Suprapubic skin (tissue), 4 donors: ENCODE data around the gene EARS2. TPM values are rescaled to one million over a fixed set of nuclear protein-coding genes. Genes with fewer than 3 reads are reported as not detected.

Experiments
- DNase-seq, 2 donors: peaks; one replicate each; pipeline ENCODE4 v3.0.0-alpha.2; 2019; ENCODE audit warnings: low spot score in 2 of 2
- H3K27ac ChIP-seq: fragments of 200-600 bp; sonication (generic); one replicate; pipeline ENCODE4 v1.5.1; 2019
- H3K27me3 ChIP-seq: fragments of 200-600 bp; sonication (generic); one replicate; pipeline ENCODE4 v1.5.1; 2019
- H3K36me3 ChIP-seq: fragments of 200-600 bp; sonication (generic); one replicate; pipeline ENCODE4 v1.5.1; 2019
- H3K4me1 ChIP-seq: fragments of 200-600 bp; sonication (generic); one replicate; pipeline ENCODE4 v1.5.1; 2019
- H3K4me3 ChIP-seq: fragments of 200-600 bp; sonication (generic); one replicate; pipeline ENCODE4 v1.5.1; 2019; ENCODE audit warnings: mild to moderate bottlenecking
- H3K9me3 ChIP-seq: fragments of 200-600 bp; sonication (generic); one replicate; pipeline ENCODE4 v1.5.1; 2019
- CTCF ChIP-seq, 2 donors: fragments of 200-600 bp in 1 of 2; fragments of 450-650 bp in 1 of 2; sonication (generic) in 1 of 2; IDR thresholded peaks; one replicate each; pipeline ENCODE4 v1.5.1; 2016 to 2019; ENCODE audit warnings: antibody characterized with exemption in 2 of 2, mild to moderate bottlenecking in 1 of 2, moderate library complexity in 1 of 2
- EP300 ChIP-seq: sonication (generic); formaldehyde crosslinking; IDR thresholded peaks from one replicate; pipeline ENCODE4 v1.6.1; 2017; ENCODE audit warnings: antibody characterized with exemption
- POLR2A ChIP-seq, 2 donors: fragments of 450-650 bp; IDR thresholded peaks; one replicate each; pipeline ENCODE4 v1.6.1; 2017; ENCODE audit warnings: antibody characterized with exemption in 2 of 2, mild to moderate bottlenecking in 2 of 2, moderate library complexity in 2 of 2
- POLR2AphosphoS5 ChIP-seq, 3 donors: sonication (generic); formaldehyde crosslinking; IDR thresholded peaks; one replicate each; pipeline ENCODE4 v1.6.1; 2017; ENCODE audit warnings: antibody characterized with exemption in 3 of 3
- WGBS: methylation state at CpG from one replicate; pipeline ENCODE4 v1.1.5; 2018; 5-methylcytosine and 5-hydroxymethylcytosine counted together
- total RNA-seq, 4 donors: library from RNA; depleted of rRNA; stranded (reverse); fragments of >200 nt; gene quantifications; one replicate each; pipeline ENCODE4 v1.1.0, GENCODE V29; 2016

The EARS2 gene
- total RNA-seq, 4 donors from 2014 or later, result 24.1 to 37.2 (median 36.6) TPM

GRCh38 chr16:23501291-23501690, 55.9 kb downstream of the EARS2 start:
- Histone ChIP-seq H3K4me3 (no peak overlapping the region), H3K27ac (peak overlapping the region; percentile 63), H3K36me3 (no peaks in the 10 kb centered on the region), H3K4me1 (peaks cover 91% of the 10 kb centered on the region), H3K9me3 (no peaks in the 10 kb centered on the region), H3K27me3 (no peaks in the 10 kb centered on the region)
- TF ChIP-seq CTCF (IDR thresholded peaks at IDR 0.05) (no peak), EP300 (no peak), POLR2AphosphoS5 (IDR thresholded peaks at IDR 0.05) (no peak), POLR2A (IDR thresholded peaks at IDR 0.05) (no peak)
- 58% methylated on average over 5 of the region's 5 CpGs for WGBS
- no peak for DNase-seq

- H3K9me3 ChIP-seq, result no peaks in the 10 kb centered on the region
- H3K36me3 ChIP-seq, result peaks cover under 1% of the 10 kb centered on the region
- H3K27me3 ChIP-seq, result no peaks in the 10 kb centered on the region
- 36% methylated on average over 4 of the region's 4 CpGs for WGBS
- H3K27ac ChIP-seq, result peak overlapping the region; percentile 63
- no peak overlapping the region for H3K4me3 ChIP-seq
- DNase-seq, result no peak
- TF ChIP-seq EP300 (no peak), POLR2AphosphoS5 (IDR thresholded peaks at IDR 0.05) (no peak), POLR2A (IDR thresholded peaks at IDR 0.05) (no peak), CTCF (IDR thresholded peaks at IDR 0.05) (no peak)
- H3K4me1 ChIP-seq, result peaks cover 88% of the 10 kb centered on the region
Observed at GRCh38 chr16:23500862-23501225, 56.3 kb downstream of the EARS2 start.

- peak in 1 of 2 donors; percentile 64 for DNase-seq
- Histone ChIP-seq H3K9me3 (no peaks in the 10 kb centered on the region), H3K36me3 (peaks cover 5% of the 10 kb centered on the region), H3K4me3 (no peak overlapping the region), H3K27me3 (no peaks in the 10 kb centered on the region), H3K27ac (peak overlapping the region; percentile 63), H3K4me1 (peaks cover 83% of the 10 kb centered on the region)
- TF ChIP-seq POLR2A (IDR thresholded peaks at IDR 0.05) (no peak), EP300 (no peak), CTCF (IDR thresholded peaks at IDR 0.05) (no peak), POLR2AphosphoS5 (IDR thresholded peaks at IDR 0.05) (no peak)
- WGBS, result 60% methylated on average over 18 of the region's 20 CpGs
Observed at GRCh38 chr16:23500212-23500861, 56.8 kb downstream of the EARS2 start.

GRCh38 chr16:23499801-23500200, 57.3 kb downstream of the EARS2 start:
- Histone ChIP-seq H3K27me3 (no peaks in the 10 kb centered on the region), H3K4me3 (no peak overlapping the region), H3K27ac (peak overlapping the region; percentile 63), H3K4me1 (peaks cover 78% of the 10 kb centered on the region), H3K9me3 (no peaks in the 10 kb centered on the region), H3K36me3 (peaks cover 9% of the 10 kb centered on the region)
- no peak for TF ChIP-seq EP300
- WGBS, result 59% methylated on average over 7 of the region's 7 CpGs
- DNase-seq, result no peak

GRCh38 chr16:23498863-23499262, 58.3 kb downstream of the EARS2 start:
- Histone ChIP-seq H3K4me3 (no peak overlapping the region), H3K27me3 (no peaks in the 10 kb centered on the region), H3K27ac (no peak overlapping the region), H3K36me3 (peaks cover 18% of the 10 kb centered on the region), H3K9me3 (no peaks in the 10 kb centered on the region), H3K4me1 (peaks cover 69% of the 10 kb centered on the region)
- TF ChIP-seq EP300, result no peak
- no peak for TF ChIP-seq CTCF (IDR thresholded peaks at IDR 0.05)
- no peak for TF ChIP-seq POLR2AphosphoS5 (IDR thresholded peaks at IDR 0.05)
- TF ChIP-seq POLR2A (IDR thresholded peaks at IDR 0.05), result no peak
- 77% methylated on average over 11 of the region's 11 CpGs for WGBS
- no peak for DNase-seq

- 53% methylated on average over 6 of the region's 6 CpGs for WGBS
- no peak for DNase-seq
- H3K27me3 ChIP-seq, result no peaks in the 10 kb centered on the region
- no peaks in the 10 kb centered on the region for H3K9me3 ChIP-seq
- H3K4me3 ChIP-seq, result no peak overlapping the region
- peak overlapping the region; percentile 53 for H3K27ac ChIP-seq
- H3K4me1 ChIP-seq, result peaks cover 65% of the 10 kb centered on the region
- H3K36me3 ChIP-seq, result peaks cover 30% of the 10 kb centered on the region
- TF ChIP-seq CTCF (IDR thresholded peaks at IDR 0.05), result no peak
Observed at GRCh38 chr16:23497543-23497868, 59.6 kb downstream of the EARS2 start.
